GM21367 (cell line): ENCODE results near the gene NFE2.

Experiments
- ATAC-seq: cut with Tn5 transposase; IDR thresholded peaks from one replicate; pipeline ENCODE4 v1.9.1; 2021; ENCODE audit not compliant: unreplicated experiment

The NFE2 gene

GRCh38 chr12:54253240-54253639 is 47.6 kb downstream of the NFE2 start:
- no peak for ATAC-seq

GRCh38 chr12:54251667-54252284 is 49.0 kb downstream of the NFE2 start:
- no peak for ATAC-seq

DNA sequence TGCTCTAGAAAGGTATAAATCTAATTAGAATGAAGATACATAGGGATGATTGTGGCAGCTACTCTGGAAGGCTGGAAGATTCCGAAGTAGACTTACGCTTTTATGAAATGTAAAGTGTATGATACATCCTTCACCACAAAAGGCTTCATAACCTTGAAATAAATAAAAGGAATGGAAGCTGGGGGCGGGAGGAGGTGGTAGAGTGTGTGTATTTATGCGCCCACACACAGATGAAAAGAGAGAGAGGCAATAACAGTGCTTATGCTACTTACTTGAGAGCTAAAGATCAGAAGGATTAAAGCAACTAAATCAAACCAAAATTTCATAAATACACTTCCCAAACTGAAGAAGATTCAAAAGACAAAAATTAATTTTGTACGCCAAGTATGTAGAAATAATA is 51.3 kb downstream of the NFE2 start:
- no peak for ATAC-seq

GRCh38 chr12:54246011-54246641 is 54.7 kb downstream of the NFE2 start:
- no peak for ATAC-seq
